GM12878 (cell line): ENCODE results near the gene USH2A. TPM values are rescaled to one million over a fixed set of nuclear protein-coding genes. Genes with fewer than 3 reads are reported as not detected.

Source experiments
- ATAC-seq: fragments of 200-7000 bp; cut with Tn5 transposase; 3 replicates; pipeline ENCODE4 v1.9.1; 2020; ENCODE audit warnings: mild to moderate bottlenecking, moderate library complexity
- BruUV-seq: library from RNA; stranded (reverse); fragments of 400-500 nt; replicated peaks from 2 replicates; lab custom pipeline; 2021; lab: Mats Ljungman, UMichigan
- CTCF ChIA-PET: fragments of 300-600 bp; sonication (Branson Sonifier 250); formaldehyde crosslinking; extraction: SDS; loops from one replicate; lab custom pipeline; 2021; ENCODE audit warnings: inconsistent platforms; lab: Yijun Ruan, JAX
- POLR2A ChIA-PET: fragments of 350-600 bp; formaldehyde crosslinking; extraction: SDS; loops from one replicate; lab custom pipeline; 2021; ENCODE audit warnings: inconsistent platforms; lab: Charles Lee
- RAD21 ChIA-PET: fragments of 300-600 bp; sonication (Branson Sonifier 250); formaldehyde crosslinking; loops from one replicate; lab custom pipeline; 2023; ENCODE audit warnings: antibody characterized with exemption; ENCODE audit not compliant: unreplicated experiment; lab: Charles Lee
- SMC1A ChIA-PET: fragments of 300-600 bp; sonication (Branson Sonifier 250); formaldehyde crosslinking; loops from one replicate; lab custom pipeline; 2023; ENCODE audit not compliant: unreplicated experiment, uncharacterized antibody; lab: Charles Lee
- DNase-seq: peaks from one replicate; pipeline ENCODE4 v3.0.0-alpha.2; 2011; ENCODE audit warnings: low read depth, low spot score
- FAIRE-seq: peaks from 3 replicates; lab custom pipeline; 2011; peaks lifted over from hg19 to GRCh38; lab: Jason Lieb, UNC
- H2AFZ ChIP-seq: 2 replicates; pipeline ENCODE4 v1.6.0; 2011; ENCODE audit warnings: low read depth, low read length, control low read depth; ENCODE audit not compliant: control insufficient read depth
- H3K27ac ChIP-seq: 2 replicates; pipeline ENCODE4 v1.5.1; 2011; ENCODE audit warnings: control low read depth; ENCODE audit not compliant: control insufficient read depth, insufficient read depth
- H3K27me3 ChIP-seq, 2 experiments: replicated peaks in 1 of 2; 2 replicates each; pipeline versions ENCODE4 v1.6.0 to v1.6.1; 2011; ENCODE audit warnings: low read length in 1 of 2; ENCODE audit not compliant: control insufficient read depth in 2 of 2, insufficient read depth in 2 of 2
- H3K36me3 ChIP-seq, 2 experiments: 2 replicates each; pipeline ENCODE4 v1.5.1; 2011; ENCODE audit warnings: low read length in 1 of 2; ENCODE audit not compliant: control insufficient read depth in 2 of 2, insufficient read depth in 2 of 2
- H3K4me1 ChIP-seq: 2 replicates; pipeline ENCODE4 v1.6.1; 2011; ENCODE audit warnings: mild to moderate bottlenecking, low read length, moderate library complexity, mixed read lengths; ENCODE audit not compliant: control insufficient read depth, insufficient read depth
- H3K4me2 ChIP-seq: 2 replicates; pipeline ENCODE4 v1.6.0; 2011; ENCODE audit warnings: control low read depth; ENCODE audit not compliant: control insufficient read depth, insufficient read depth
- H3K4me3 ChIP-seq: fragments of 200-600 bp; sonication (generic); 2 replicates; pipeline ENCODE4 v1.5.1; 2016
- H3K79me2 ChIP-seq: 2 replicates; pipeline ENCODE4 v1.6.0; 2011; ENCODE audit warnings: low read length; ENCODE audit not compliant: control insufficient read depth, insufficient read depth
- H3K9ac ChIP-seq: 2 replicates; pipeline ENCODE4 v1.8.0; 2011; ENCODE audit warnings: low read length, control low read depth, mixed read lengths; ENCODE audit not compliant: control insufficient read depth, insufficient read depth
- H3K9me3 ChIP-seq: replicated peaks from 3 replicates; pipeline ENCODE4 v1.5.1; 2011; ENCODE audit warnings: mild to moderate bottlenecking, low read length; ENCODE audit not compliant: control insufficient read depth, insufficient read depth
- H4K20me1 ChIP-seq: 2 replicates; pipeline ENCODE4 v1.6.0; 2011; ENCODE audit not compliant: control insufficient read depth, insufficient read depth
- ASH2L ChIP-seq: fragments of 300-600, 200-600 bp; sonication (generic); IDR thresholded peaks from 2 replicates; pipeline ENCODE4 v1.6.1; 2017; ENCODE audit warnings: low read depth, mild to moderate bottlenecking, borderline replicate concordance
- NFYB ChIP-seq: IDR thresholded peaks from 2 replicates; pipeline ENCODE4 v1.6.1; 2011; ENCODE audit warnings: low read depth, mild to moderate bottlenecking, low read length, improper control_type of control experiment, moderate library complexity; ENCODE audit not compliant: insufficient read depth
- ZNF384 ChIP-seq: IDR thresholded peaks from 2 replicates; pipeline ENCODE4 v1.6.1; 2012; ENCODE audit warnings: low read depth, mild to moderate bottlenecking, low read length, improper control_type of control experiment, borderline replicate concordance
- ZNF622 ChIP-seq: fragments of 450-650 bp; IDR thresholded peaks from 2 replicates; pipeline ENCODE4 v1.6.1; 2017; ENCODE audit warnings: mild to moderate bottlenecking, inconsistent platforms
- WGBS: methylation state at CpG from one replicate; pipeline ENCODE4 v1.1.6; 2016; ENCODE audit warnings: low lambda C conversion rate; ENCODE audit not compliant: insufficient replicate concordance, insufficient coverage; ENCODE audit errors: missing lambda C conversion rate; 5-methylcytosine and 5-hydroxymethylcytosine counted together
- in situ Hi-C: fragments of 300-500 bp; cut with MboI; formaldehyde crosslinking; loops from 9 replicates; pipeline ENCODE4 v1.14.3; 2018; ENCODE audit warnings: mixed read lengths
- intact Hi-C: fragments of 100-400 bp; cut with micrococcal nuclease; formaldehyde crosslinking; loops from one replicate; pipeline ENCODE4 v1.14.2; 2022; ENCODE audit not compliant: unreplicated experiment
- polyA plus RNA-seq, 11 experiments: library from polyadenylated mRNA; depleted of rRNA in 4 of 11; unstranded in 6 of 11; stranded (reverse) in 5 of 11; fragments of >200 nt; fragmentation: Nextera tagmentation in 4 of 11; fragmentation: Illumina TruSeq in 1 of 11; extraction: Ambion mirVana in 4 of 11; extraction: Trizol in 1 of 11; gene quantifications; 1 replicate in 1 of 11; 2 replicates in 10 of 11; pipeline versions ENCODE4 v1.2.1 to v1.2.3, GENCODE V29; 2011 to 2016; ENCODE audit warnings: inconsistent platforms in 2 of 11, missing spikeins in 2 of 11, low read depth in 1 of 11
- total RNA-seq, 4 experiments: library from RNA; depleted of rRNA in 3 of 4; stranded (reverse); fragments of >200 nt in 3 of 4; fragmentation: Illumina TruSeq in 1 of 4; extraction: Trizol in 1 of 4; gene quantifications; 2 replicates each; pipeline versions ENCODE4 v1.2.1 to v1.2.3, GENCODE V29; 2013 to 2021
- TF ChIP-seq, protein P1 (sequence below): fragments of 450-650 bp; IDR thresholded peaks from 2 replicates; pipeline ENCODE4 v1.6.1; 2018; ENCODE audit warnings: borderline replicate concordance, mild to moderate bottlenecking; ENCODE audit not compliant: partially characterized antibody
- TF ChIP-seq, protein P2 (sequence below): fragments of 450-650 bp; IDR thresholded peaks from 2 replicates; pipeline ENCODE4 v1.6.1; 2017; ENCODE audit warnings: mild to moderate bottlenecking, moderate library complexity
- TF ChIP-seq, protein P3 (sequence below): fragments of 450-650 bp; IDR thresholded peaks from 2 replicates; pipeline ENCODE4 v1.6.1; 2016; ENCODE audit warnings: mild to moderate bottlenecking

Gene USH2A
- total and polyA plus RNA-seq, 10 of the 15 experiments (the other 5 are each of a cell fraction or from before 2014, with no cell fraction given), result under 0.01 to 0.20 (median 0.01) TPM; not detected in 2

DNA sequence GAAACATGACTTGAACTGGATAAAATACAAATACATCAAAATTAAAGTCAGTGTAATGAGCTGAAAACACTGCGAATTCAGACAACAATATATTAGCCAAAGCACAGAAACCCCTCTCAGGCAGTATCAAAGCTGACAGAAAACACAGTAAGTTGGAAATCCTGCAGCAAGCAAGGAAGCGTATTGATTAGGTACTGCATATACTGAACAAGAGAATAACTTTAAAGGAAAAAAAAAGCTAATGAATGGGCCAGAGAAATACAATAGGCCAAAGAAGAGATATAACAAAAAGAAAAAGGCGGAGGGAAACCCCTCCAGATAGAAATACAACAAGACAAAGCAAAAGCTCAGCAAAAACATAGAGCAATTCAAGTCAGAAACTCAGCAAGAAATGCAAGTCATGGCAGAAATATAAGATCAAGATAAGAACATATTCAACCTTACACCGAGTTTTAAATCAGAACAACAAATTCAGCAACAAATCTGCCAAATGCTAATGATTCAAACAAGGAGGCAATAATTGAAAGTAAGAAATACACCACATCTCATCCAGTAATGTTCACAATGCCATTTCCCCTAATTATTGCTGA lies 299.0 kb downstream of the USH2A start:
- H2AFZ ChIP-seq, result no peak overlapping the region
- ChIA-PET RAD21 (interaction anchor here (1.3 kb wide), 1 partner anchor 9 kb away, joined by 3 read pairs; no protein-coding TSS in a partner anchor), POLR2A (no interaction called here), SMC1A (interaction anchor here (0.6 to 1.4 kb wide), 4 partner anchors 9 to 138 kb away, joined by 3 to 4 read pairs (median 3); no protein-coding TSS in a partner anchor), CTCF (interaction anchor here (0.6 to 1.4 kb wide), 2 partner anchors 10 to 143 kb away, joined by 3 to 5 read pairs; no protein-coding TSS in a partner anchor)
- no peaks in the 10 kb centered on the region for H3K4me1 ChIP-seq
- H3K4me2 ChIP-seq, result no peak overlapping the region
- in situ Hi-C loops (no loop called here), intact Hi-C loops (no loop called here)
- H3K79me2 ChIP-seq, result no peaks in the 10 kb centered on the region
- H3K9ac ChIP-seq, result no peak overlapping the region
- BruUV-seq, result no TSS peak
- H3K36me3 ChIP-seq, result no peaks in the 10 kb centered on the region
- H3K4me3 ChIP-seq, result no peak overlapping the region
- no peaks in the 10 kb centered on the region for H3K9me3 ChIP-seq
- WGBS, result 26% methylated on average over 4 of the region's 4 CpGs
- FAIRE-seq (no peak), ATAC-seq (no peak), DNase-seq (no peak)
- H3K27ac ChIP-seq, result no peak overlapping the region
- H4K20me1 ChIP-seq, result no peaks in the 10 kb centered on the region
- H3K27me3 ChIP-seq, result no peaks in the 10 kb centered on the region
- no peak for TF ChIP-seq NFYB
- TF ChIP-seq, protein P1, sequence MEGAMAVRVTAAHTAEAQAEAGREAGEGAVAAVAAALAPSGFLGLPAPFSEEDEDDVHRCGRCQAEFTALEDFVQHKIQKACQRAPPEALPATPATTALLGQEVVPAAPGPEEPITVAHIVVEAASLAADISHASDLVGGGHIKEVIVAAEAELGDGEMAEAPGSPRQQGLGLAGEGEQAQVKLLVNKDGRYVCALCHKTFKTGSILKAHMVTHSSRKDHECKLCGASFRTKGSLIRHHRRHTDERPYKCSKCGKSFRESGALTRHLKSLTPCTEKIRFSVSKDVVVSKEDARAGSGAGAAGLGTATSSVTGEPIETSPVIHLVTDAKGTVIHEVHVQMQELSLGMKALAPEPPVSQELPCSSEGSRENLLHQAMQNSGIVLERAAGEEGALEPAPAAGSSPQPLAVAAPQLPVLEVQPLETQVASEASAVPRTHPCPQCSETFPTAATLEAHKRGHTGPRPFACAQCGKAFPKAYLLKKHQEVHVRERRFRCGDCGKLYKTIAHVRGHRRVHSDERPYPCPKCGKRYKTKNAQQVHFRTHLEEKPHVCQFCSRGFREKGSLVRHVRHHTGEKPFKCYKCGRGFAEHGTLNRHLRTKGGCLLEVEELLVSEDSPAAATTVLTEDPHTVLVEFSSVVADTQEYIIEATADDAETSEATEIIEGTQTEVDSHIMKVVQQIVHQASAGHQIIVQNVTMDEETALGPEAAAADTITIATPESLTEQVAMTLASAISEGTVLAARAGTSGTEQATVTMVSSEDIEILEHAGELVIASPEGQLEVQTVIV, result no peak
- TF ChIP-seq ZNF622, result no peak
- TF ChIP-seq ASH2L, result no peak
- TF ChIP-seq, protein P2, sequence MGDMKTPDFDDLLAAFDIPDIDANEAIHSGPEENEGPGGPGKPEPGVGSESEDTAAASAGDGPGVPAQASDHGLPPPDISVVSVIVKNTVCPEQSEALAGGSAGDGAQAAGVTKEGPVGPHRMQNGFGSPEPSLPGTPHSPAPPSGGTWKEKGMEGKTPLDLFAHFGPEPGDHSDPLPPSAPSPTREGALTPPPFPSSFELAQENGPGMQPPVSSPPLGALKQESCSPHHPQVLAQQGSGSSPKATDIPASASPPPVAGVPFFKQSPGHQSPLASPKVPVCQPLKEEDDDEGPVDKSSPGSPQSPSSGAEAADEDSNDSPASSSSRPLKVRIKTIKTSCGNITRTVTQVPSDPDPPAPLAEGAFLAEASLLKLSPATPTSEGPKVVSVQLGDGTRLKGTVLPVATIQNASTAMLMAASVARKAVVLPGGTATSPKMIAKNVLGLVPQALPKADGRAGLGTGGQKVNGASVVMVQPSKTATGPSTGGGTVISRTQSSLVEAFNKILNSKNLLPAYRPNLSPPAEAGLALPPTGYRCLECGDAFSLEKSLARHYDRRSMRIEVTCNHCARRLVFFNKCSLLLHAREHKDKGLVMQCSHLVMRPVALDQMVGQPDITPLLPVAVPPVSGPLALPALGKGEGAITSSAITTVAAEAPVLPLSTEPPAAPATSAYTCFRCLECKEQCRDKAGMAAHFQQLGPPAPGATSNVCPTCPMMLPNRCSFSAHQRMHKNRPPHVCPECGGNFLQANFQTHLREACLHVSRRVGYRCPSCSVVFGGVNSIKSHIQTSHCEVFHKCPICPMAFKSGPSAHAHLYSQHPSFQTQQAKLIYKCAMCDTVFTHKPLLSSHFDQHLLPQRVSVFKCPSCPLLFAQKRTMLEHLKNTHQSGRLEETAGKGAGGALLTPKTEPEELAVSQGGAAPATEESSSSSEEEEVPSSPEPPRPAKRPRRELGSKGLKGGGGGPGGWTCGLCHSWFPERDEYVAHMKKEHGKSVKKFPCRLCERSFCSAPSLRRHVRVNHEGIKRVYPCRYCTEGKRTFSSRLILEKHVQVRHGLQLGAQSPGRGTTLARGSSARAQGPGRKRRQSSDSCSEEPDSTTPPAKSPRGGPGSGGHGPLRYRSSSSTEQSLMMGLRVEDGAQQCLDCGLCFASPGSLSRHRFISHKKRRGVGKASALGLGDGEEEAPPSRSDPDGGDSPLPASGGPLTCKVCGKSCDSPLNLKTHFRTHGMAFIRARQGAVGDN, result no peak
- TF ChIP-seq ZNF384, result no peak
- TF ChIP-seq, protein P3, sequence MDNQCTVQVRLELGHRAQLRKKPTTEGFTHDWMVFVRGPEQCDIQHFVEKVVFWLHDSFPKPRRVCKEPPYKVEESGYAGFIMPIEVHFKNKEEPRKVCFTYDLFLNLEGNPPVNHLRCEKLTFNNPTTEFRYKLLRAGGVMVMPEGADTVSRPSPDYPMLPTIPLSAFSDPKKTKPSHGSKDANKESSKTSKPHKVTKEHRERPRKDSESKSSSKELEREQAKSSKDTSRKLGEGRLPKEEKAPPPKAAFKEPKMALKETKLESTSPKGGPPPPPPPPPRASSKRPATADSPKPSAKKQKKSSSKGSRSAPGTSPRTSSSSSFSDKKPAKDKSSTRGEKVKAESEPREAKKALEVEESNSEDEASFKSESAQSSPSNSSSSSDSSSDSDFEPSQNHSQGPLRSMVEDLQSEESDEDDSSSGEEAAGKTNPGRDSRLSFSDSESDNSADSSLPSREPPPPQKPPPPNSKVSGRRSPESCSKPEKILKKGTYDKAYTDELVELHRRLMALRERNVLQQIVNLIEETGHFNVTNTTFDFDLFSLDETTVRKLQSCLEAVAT, result no peak
